Measurements from ENCODE around the gene PITPNM1. TPM values are rescaled to one million over a fixed set of nuclear protein-coding genes. Genes with fewer than 3 reads are reported as not detected.

PITPNM1 gene
- total and polyA plus RNA-seq, 2 experiments from 2014 or later: 9.1 to 57.1 TPM

- no peak for DNase-seq (ENCODE audit: low spot score)
- no peaks in the 10 kb centered on the region for H3K36me3 ChIP-seq (ENCODE audit: insufficient read depth)
- H3K9me2 ChIP-seq (ENCODE audit: insufficient read depth): no peaks in the 10 kb centered on the region
- H3K4me2 ChIP-seq: no peak overlapping the region
- peaks cover 6% of the 10 kb centered on the region; the same call in 1 of the 2 replicates for H3K4me1 ChIP-seq (ENCODE audit: insufficient read depth)
- no peaks in the 10 kb centered on the region for H3K9me3 Mint-ChIP-seq
- H3K27me3 ChIP-seq (ENCODE audit: insufficient read depth): no peaks in the 10 kb centered on the region
- no peak overlapping the region for H2AFZ ChIP-seq
- H3K27me3 Mint-ChIP-seq (ENCODE audit: insufficient read depth, low read depth, poor library complexity): peaks cover 16% of the 10 kb centered on the region
- no peak overlapping the region for H3K4me3 ChIP-seq
- TF ChIP-seq JUNB (IDR thresholded peaks at IDR 0.05; ENCODE audit: unreplicated experiment) (no peak), ZNF331 (CRISPR knock-in tag; IDR thresholded peaks at IDR 0.05; ENCODE audit: low read depth) (no peak), POLR2AphosphoS5 (IDR thresholded peaks at IDR 0.05; ENCODE audit: low read depth) (no peak), CREB1 (CRISPR knock-in tag; IDR thresholded peaks at IDR 0.05; ENCODE audit: low read depth) (no peak), NANOG (IDR thresholded peaks at IDR 0.05; ENCODE audit: borderline replicate concordance) (no peak), ZNF462 (CRISPR knock-in tag; IDR thresholded peaks at IDR 0.05) (no peak), ZNF114 (CRISPR knock-in tag; IDR thresholded peaks at IDR 0.05) (no peak), EZH2 (IDR thresholded peaks at IDR 0.05; ENCODE audit: low read depth, unreplicated experiment) (no peak), EZH2phosphoT487 (IDR thresholded peaks at IDR 0.05; ENCODE audit: unreplicated experiment) (no peak), STAT1 (IDR thresholded peaks at IDR 0.05; ENCODE audit: unreplicated experiment) (no peak), CTCF (conservative IDR thresholded peaks at IDR 0.05; ENCODE audit: low read depth in 2 of 2) (no peak)
- TF ChIP-seq, protein P1, sequence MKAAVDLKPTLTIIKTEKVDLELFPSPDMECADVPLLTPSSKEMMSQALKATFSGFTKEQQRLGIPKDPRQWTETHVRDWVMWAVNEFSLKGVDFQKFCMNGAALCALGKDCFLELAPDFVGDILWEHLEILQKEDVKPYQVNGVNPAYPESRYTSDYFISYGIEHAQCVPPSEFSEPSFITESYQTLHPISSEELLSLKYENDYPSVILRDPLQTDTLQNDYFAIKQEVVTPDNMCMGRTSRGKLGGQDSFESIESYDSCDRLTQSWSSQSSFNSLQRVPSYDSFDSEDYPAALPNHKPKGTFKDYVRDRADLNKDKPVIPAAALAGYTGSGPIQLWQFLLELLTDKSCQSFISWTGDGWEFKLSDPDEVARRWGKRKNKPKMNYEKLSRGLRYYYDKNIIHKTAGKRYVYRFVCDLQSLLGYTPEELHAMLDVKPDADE (IDR thresholded peaks at IDR 0.05): no peak
- TF ChIP-seq, protein P2, sequence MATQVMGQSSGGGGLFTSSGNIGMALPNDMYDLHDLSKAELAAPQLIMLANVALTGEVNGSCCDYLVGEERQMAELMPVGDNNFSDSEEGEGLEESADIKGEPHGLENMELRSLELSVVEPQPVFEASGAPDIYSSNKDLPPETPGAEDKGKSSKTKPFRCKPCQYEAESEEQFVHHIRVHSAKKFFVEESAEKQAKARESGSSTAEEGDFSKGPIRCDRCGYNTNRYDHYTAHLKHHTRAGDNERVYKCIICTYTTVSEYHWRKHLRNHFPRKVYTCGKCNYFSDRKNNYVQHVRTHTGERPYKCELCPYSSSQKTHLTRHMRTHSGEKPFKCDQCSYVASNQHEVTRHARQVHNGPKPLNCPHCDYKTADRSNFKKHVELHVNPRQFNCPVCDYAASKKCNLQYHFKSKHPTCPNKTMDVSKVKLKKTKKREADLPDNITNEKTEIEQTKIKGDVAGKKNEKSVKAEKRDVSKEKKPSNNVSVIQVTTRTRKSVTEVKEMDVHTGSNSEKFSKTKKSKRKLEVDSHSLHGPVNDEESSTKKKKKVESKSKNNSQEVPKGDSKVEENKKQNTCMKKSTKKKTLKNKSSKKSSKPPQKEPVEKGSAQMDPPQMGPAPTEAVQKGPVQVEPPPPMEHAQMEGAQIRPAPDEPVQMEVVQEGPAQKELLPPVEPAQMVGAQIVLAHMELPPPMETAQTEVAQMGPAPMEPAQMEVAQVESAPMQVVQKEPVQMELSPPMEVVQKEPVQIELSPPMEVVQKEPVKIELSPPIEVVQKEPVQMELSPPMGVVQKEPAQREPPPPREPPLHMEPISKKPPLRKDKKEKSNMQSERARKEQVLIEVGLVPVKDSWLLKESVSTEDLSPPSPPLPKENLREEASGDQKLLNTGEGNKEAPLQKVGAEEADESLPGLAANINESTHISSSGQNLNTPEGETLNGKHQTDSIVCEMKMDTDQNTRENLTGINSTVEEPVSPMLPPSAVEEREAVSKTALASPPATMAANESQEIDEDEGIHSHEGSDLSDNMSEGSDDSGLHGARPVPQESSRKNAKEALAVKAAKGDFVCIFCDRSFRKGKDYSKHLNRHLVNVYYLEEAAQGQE (IDR thresholded peaks at IDR 0.05; ENCODE audit: unreplicated experiment): no peak
- ATAC-seq: no peak
- H3K27ac Mint-ChIP-seq: no peak overlapping the region
- peaks cover 7% of the 10 kb centered on the region for H3K4me1 Mint-ChIP-seq
- H3K79me2 ChIP-seq (replicated peaks; ENCODE audit: insufficient read depth): peaks cover 3% of the 10 kb centered on the region; the same call in 1 of the 2 replicates
- H3F3A ChIP-seq (replicated peaks; ENCODE audit: low read depth): no peaks in the 10 kb centered on the region
- no peak overlapping the region for H3K4me3 Mint-ChIP-seq
- H4K20me1 ChIP-seq (replicated peaks; ENCODE audit: insufficient read depth): no peaks in the 10 kb centered on the region
- no peaks in the 10 kb centered on the region; the same call in 2 of the 3 replicates for H3K36me3 Mint-ChIP-seq (ENCODE audit: low read depth)
- no peak overlapping the region for H3K27ac ChIP-seq (ENCODE audit: low read depth)
Observed at GRCh38 chr11:67470337-67471002, 34.7 kb downstream of the PITPNM1 start.
